Muscle layer of duodenum (tissue), 2 donors: ENCODE data around the gene TEC.
"Not testable (repeated sequence)": the region's sequence is repeated elsewhere in the genome, so short reads cannot be mapped to it uniquely, and the experiment has no call there.

Experiments used
- H3K27ac ChIP-seq: one replicate; pipeline ENCODE4 v1.7.0; 2013; ENCODE audit warnings: mild to moderate bottlenecking, low read length
- H3K27me3 ChIP-seq: one replicate; pipeline ENCODE4 v1.7.0; 2013; ENCODE audit warnings: low read depth, mild to moderate bottlenecking, control low read depth, low read length
- H3K36me3 ChIP-seq, 2 donors: one replicate each; pipeline ENCODE4 v1.7.0; 2013; ENCODE audit warnings: low read length in 2 of 2, control low read depth in 1 of 2, mild to moderate bottlenecking in 1 of 2; ENCODE audit not compliant: insufficient read depth in 2 of 2, control insufficient read depth in 1 of 2
- H3K4me1 ChIP-seq, 2 donors: one replicate each; pipeline ENCODE4 v1.7.0; 2013; ENCODE audit warnings: low read length in 2 of 2, mild to moderate bottlenecking in 2 of 2, control low read depth in 1 of 2, moderate library complexity in 1 of 2; ENCODE audit not compliant: insufficient read depth in 2 of 2, control insufficient read depth in 1 of 2
- H3K4me3 ChIP-seq, 2 donors: one replicate each; pipeline ENCODE4 v1.7.0; 2013; ENCODE audit warnings: low read length in 2 of 2, low read depth in 1 of 2, mild to moderate bottlenecking in 1 of 2
- H3K9me3 ChIP-seq, 2 donors: one replicate each; pipeline ENCODE4 v1.7.0; 2013; ENCODE audit warnings: low read length in 2 of 2, control low read depth in 1 of 2, mild to moderate bottlenecking in 1 of 2; ENCODE audit not compliant: control insufficient read depth in 1 of 2
- donor health status: healthy.

Gene TEC

GRCh38 chr4:48237996-48238645 is 31.5 kb downstream of the TEC start:
- H3K4me3 ChIP-seq = no peak overlapping the region
- no peak overlapping the region for H3K27ac ChIP-seq
- H3K27me3 ChIP-seq = no peaks in the 10 kb centered on the region
- H3K9me3 ChIP-seq = no peaks in the 10 kb centered on the region
- H3K4me1 ChIP-seq = no peaks in the 10 kb centered on the region
- H3K36me3 ChIP-seq = no peaks in the 10 kb centered on the region

- Histone ChIP-seq H3K27me3 (no peaks in the 10 kb centered on the region), H3K4me3 (no peak overlapping the region), H3K9me3 (no peaks in the 10 kb centered on the region), H3K27ac (no peak overlapping the region), H3K36me3 (no peaks in the 10 kb centered on the region), H3K4me1 (no peaks in the 10 kb centered on the region)
Measured at GRCh38 chr4:48235050-48235449, 34.6 kb downstream of the TEC start.

- Histone ChIP-seq H3K4me3 (no peak overlapping the region), H3K36me3 (no peaks in the 10 kb centered on the region), H3K27me3 (no peaks in the 10 kb centered on the region), H3K27ac (no peak overlapping the region), H3K9me3 (no peaks in the 10 kb centered on the region), H3K4me1 (no peaks in the 10 kb centered on the region)
Measured at GRCh38 chr4:48234575-48234974, 35.1 kb downstream of the TEC start.

GRCh38 chr4:48228949-48229348 is 40.7 kb downstream of the TEC start:
- Histone ChIP-seq H3K4me3 (no peak overlapping the region), H3K9me3 (no peaks in the 10 kb centered on the region), H3K4me1 (no peaks in the 10 kb centered on the region), H3K36me3 (no peaks in the 10 kb centered on the region), H3K27ac (no peak overlapping the region), H3K27me3 (no peaks in the 10 kb centered on the region)

GRCh38 chr4:48227662-48228061 is 42.0 kb downstream of the TEC start:
- no peaks in the 10 kb centered on the region for H3K36me3 ChIP-seq
- H3K27me3 ChIP-seq = no peaks in the 10 kb centered on the region
- no peaks in the 10 kb centered on the region for H3K9me3 ChIP-seq
- H3K4me3 ChIP-seq = no peak overlapping the region
- no peak overlapping the region for H3K27ac ChIP-seq
- H3K4me1 ChIP-seq = no peaks in the 10 kb centered on the region

- no peaks in the 10 kb centered on the region for H3K4me1 ChIP-seq
- H3K27me3 ChIP-seq = no peaks in the 10 kb centered on the region
- H3K4me3 ChIP-seq = no peak overlapping the region
- H3K9me3 ChIP-seq = no peaks in the 10 kb centered on the region
- H3K36me3 ChIP-seq = no peaks in the 10 kb centered on the region
- no peak overlapping the region for H3K27ac ChIP-seq
Measured at GRCh38 chr4:48226199-48226598, 43.4 kb downstream of the TEC start.

GRCh38 chr4:48225368-48226141 is 44.1 kb downstream of the TEC start:
- no peaks in the 10 kb centered on the region for H3K9me3 ChIP-seq
- H3K27me3 ChIP-seq = no peaks in the 10 kb centered on the region
- no peak overlapping the region for H3K27ac ChIP-seq
- no peaks in the 10 kb centered on the region for H3K36me3 ChIP-seq
- no peaks in the 10 kb centered on the region for H3K4me1 ChIP-seq
- H3K4me3 ChIP-seq = no peak overlapping the region

- Histone ChIP-seq H3K36me3 (no peaks in the 10 kb centered on the region), H3K4me1 (no peaks in the 10 kb centered on the region), H3K9me3 (no peaks in the 10 kb centered on the region), H3K4me3 (no peak overlapping the region), H3K27ac (no peak overlapping the region), H3K27me3 (no peaks in the 10 kb centered on the region)
Measured at GRCh38 chr4:48224606-48225005, 45.0 kb downstream of the TEC start.

- Histone ChIP-seq H3K4me1 (no peaks in the 10 kb centered on the region), H3K27me3 (no peaks in the 10 kb centered on the region), H3K36me3 (no peaks in the 10 kb centered on the region), H3K9me3 (no peaks in the 10 kb centered on the region), H3K4me3 (no peak overlapping the region), H3K27ac (no peak overlapping the region)
Measured at GRCh38 chr4:48223633-48224295, 45.9 kb downstream of the TEC start.

- no peak overlapping the region for H3K4me3 ChIP-seq
- H3K36me3 ChIP-seq = no peaks in the 10 kb centered on the region
- no peaks in the 10 kb centered on the region for H3K27me3 ChIP-seq
- H3K4me1 ChIP-seq = no peaks in the 10 kb centered on the region
- H3K27ac ChIP-seq = no peak overlapping the region
- H3K9me3 ChIP-seq = no peaks in the 10 kb centered on the region
Measured at GRCh38 chr4:48222491-48222890, 47.1 kb downstream of the TEC start.

GRCh38 chr4:48219430-48219829 is 50.2 kb downstream of the TEC start:
- not testable (repeated sequence) for H3K27me3 ChIP-seq, H3K36me3 ChIP-seq, H3K4me1 ChIP-seq, H3K27ac ChIP-seq, H3K4me3 ChIP-seq, H3K9me3 ChIP-seq
